Esophagus squamous epithelium (tissue), 5 donors: ENCODE data around the gene MYO18A. TPM values are rescaled to one million over a fixed set of nuclear protein-coding genes. Genes with fewer than 3 reads are reported as not detected.
"Not testable (repeated sequence)": the region's sequence is repeated elsewhere in the genome, so short reads cannot be mapped to it uniquely, and the experiment has no call there.

Experiments used
- DNase-seq: peaks from one replicate; lab custom pipeline; 2025; lab: John Stamatoyannopoulos, UW
- H3K27ac ChIP-seq, 4 donors: fragments of 200-600 bp; sonication (generic); one replicate each; pipeline ENCODE4 v1.5.1; 2016 to 2019; ENCODE audit warnings: mild to moderate bottlenecking in 1 of 4
- H3K27me3 ChIP-seq, 4 donors: fragments of 200-600 bp; sonication (generic); 1 replicate in 3 of 4; 2 replicates in 1 of 4; pipeline versions ENCODE4 v1.5.1 to v1.6.0; 2017 to 2021; ENCODE audit warnings: antibody characterized with exemption in 1 of 4
- H3K36me3 ChIP-seq, 3 donors: fragments of 200-600 bp; sonication (generic); one replicate each; pipeline ENCODE4 v1.5.1; 2016 to 2019
- H3K4me1 ChIP-seq, 3 donors: fragments of 200-600 bp; sonication (generic); one replicate each; pipeline ENCODE4 v1.5.1; 2017 to 2019
- H3K4me3 ChIP-seq, 4 donors: fragments of 200-600 bp; sonication (generic); 1 replicate in 3 of 4; 2 replicates in 1 of 4; pipeline ENCODE4 v1.5.1; 2016 to 2019; ENCODE audit warnings: mild to moderate bottlenecking in 2 of 4, moderate library complexity in 1 of 4
- H3K9me3 ChIP-seq, 3 donors: fragments of 200-600 bp; sonication (generic); one replicate each; pipeline ENCODE4 v1.5.1; 2016 to 2019
- POLR2A ChIP-seq, 4 donors: fragments of 450-650 bp; IDR thresholded peaks; one replicate each; pipeline ENCODE4 v1.6.1; 2017; ENCODE audit warnings: antibody characterized with exemption in 4 of 4, mild to moderate bottlenecking in 4 of 4, moderate library complexity in 3 of 4
- WGBS, 2 donors: methylation state at CpG; one replicate each; pipeline ENCODE4 v1.1.5; 2018; 5-methylcytosine and 5-hydroxymethylcytosine counted together
- intact Hi-C: fragments of 100-400 bp; cut with DNase I; formaldehyde crosslinking; loops from one replicate; pipeline ENCODE4 v1.15.0; 2022
- total RNA-seq, 4 donors: library from RNA; depleted of rRNA; stranded (reverse); fragments of >200 nt; gene quantifications; one replicate each; pipeline ENCODE4 v1.1.0, GENCODE V29; 2016
- TF ChIP-seq, protein P1 (sequence below), 6 experiments: fragments of 450-650 bp in 4 of 6; fragments of 200-600 bp in 2 of 6; sonication (generic) in 2 of 6; IDR thresholded peaks; one replicate each; pipeline ENCODE4 v1.5.1; 2016 to 2019; ENCODE audit warnings: antibody characterized with exemption in 6 of 6, mild to moderate bottlenecking in 4 of 6, moderate library complexity in 4 of 6
- donor health status: DM: yes; HTN: yes; CAD: no.

The MYO18A gene
- total RNA-seq, 4 donors from 2014 or later: 44.0 to 74.9 (median 68.5) TPM

DNA sequence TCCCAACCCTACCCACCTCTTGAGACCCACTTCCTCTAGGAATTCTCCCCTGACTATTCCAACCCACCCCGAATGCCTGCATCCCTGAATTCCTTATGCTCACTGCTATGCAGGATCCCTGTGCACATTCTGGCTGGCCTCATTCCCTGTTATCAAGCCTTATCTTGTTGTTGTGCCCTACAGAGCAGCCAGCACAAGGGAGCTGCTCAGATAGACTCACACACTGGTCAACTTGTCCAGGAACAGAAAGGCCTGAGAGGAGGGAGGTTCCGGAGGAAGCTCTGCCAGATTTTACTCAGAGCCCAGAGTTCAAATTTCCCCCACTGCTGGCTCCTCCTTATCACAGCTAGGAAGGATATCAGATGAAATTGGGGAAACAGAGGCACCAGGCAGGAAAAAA lies 24.8 kb upstream of the MYO18A start:
- Histone ChIP-seq H3K36me3 (no peaks in the 10 kb centered on the region), H3K4me1 (no peaks in the 10 kb centered on the region), H3K27ac (no peak overlapping the region), H3K27me3 (no peaks in the 10 kb centered on the region), H3K4me3 (no peak overlapping the region), H3K9me3 (no peaks in the 10 kb centered on the region)
- TF ChIP-seq, protein P1, sequence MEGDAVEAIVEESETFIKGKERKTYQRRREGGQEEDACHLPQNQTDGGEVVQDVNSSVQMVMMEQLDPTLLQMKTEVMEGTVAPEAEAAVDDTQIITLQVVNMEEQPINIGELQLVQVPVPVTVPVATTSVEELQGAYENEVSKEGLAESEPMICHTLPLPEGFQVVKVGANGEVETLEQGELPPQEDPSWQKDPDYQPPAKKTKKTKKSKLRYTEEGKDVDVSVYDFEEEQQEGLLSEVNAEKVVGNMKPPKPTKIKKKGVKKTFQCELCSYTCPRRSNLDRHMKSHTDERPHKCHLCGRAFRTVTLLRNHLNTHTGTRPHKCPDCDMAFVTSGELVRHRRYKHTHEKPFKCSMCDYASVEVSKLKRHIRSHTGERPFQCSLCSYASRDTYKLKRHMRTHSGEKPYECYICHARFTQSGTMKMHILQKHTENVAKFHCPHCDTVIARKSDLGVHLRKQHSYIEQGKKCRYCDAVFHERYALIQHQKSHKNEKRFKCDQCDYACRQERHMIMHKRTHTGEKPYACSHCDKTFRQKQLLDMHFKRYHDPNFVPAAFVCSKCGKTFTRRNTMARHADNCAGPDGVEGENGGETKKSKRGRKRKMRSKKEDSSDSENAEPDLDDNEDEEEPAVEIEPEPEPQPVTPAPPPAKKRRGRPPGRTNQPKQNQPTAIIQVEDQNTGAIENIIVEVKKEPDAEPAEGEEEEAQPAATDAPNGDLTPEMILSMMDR (IDR thresholded peaks at IDR 0.05): no peak
- TF ChIP-seq POLR2A (IDR thresholded peaks at IDR 0.05): no peak
- intact Hi-C loops: no loop called here
- no peak for DNase-seq
- 67 to 91% methylated on average over 1 to 2 of the region's 2 CpGs for WGBS, 2 donors

DNA sequence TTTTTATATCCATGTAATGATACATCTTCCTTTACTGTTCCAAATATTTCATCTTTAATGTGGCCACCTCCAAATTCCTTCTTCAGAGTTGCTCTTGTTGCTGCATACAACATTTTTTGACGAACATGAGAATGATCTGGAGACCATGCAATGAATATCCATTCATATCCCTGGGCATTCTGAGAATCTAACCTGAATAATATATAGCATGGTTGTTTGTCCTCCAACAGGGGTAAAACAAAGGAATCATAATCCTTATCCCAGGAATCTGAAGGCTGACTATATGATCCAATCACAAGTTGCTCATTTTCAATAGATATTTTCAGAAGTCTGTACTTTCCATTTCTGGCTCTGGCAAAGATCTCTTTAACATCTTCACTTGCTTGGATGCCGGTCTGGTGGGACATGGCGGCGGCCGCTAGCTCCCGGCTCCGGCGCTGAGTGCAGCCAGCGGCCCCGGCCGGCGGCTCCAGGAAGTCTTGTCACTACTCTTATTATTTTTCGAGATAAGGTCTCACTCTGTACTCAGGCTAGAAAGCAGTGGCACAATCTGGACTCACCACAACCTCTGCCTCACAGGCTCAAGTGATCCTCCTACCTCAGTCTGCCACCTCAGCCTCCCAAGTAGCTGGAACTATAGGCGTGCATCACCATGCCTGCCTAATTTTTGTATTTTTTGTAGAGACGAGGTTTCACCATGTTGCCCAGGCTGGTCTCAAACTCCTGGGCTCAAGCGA lies 24.0 kb upstream of the MYO18A start:
- H3K36me3 ChIP-seq, H3K9me3 ChIP-seq, H3K27ac ChIP-seq, H3K27me3 ChIP-seq, intact Hi-C loops, H3K4me1 ChIP-seq, H3K4me3 ChIP-seq, DNase-seq: not testable (repeated sequence)
- 80 to 89% methylated on average over 9 to 16 of the region's 16 CpGs for WGBS, 2 donors

DNA sequence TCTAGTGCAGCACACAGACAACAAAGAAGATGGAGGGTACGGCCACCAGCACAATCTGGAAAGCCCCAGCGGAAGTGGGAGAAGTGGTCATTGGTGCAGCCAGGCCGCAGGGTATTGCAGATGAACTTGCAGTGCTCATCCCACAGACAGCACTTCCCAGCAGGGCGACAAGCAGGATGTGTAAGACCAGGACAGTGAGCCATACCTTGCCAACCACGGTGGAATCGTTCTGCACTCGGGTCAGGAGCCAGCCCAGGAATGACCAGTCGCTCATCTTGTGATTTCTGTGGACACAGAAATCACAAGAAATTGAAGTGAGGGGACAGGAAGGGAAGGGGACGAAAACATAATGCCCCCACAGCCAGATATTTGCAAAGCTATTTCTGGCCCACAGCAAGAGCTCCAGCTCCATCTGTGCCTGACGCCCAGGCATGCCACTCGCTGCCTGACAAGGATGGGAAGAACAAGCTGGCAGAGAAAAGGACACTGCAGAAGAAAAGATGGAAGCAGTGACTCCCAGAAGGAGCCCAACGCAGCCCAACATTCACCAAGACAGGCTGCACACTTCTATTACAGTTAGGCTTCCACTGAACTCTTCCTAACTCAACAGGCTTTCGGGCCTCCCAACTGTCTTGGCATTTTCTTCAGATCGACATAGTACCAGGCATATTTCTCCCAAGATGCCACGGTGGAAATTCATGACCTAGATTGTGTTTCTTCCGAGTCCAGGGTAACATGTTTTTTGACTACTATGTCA lies 17.5 kb upstream of the MYO18A start:
- H3K36me3 ChIP-seq: no peaks in the 10 kb centered on the region
- DNase-seq: no peak
- H3K9me3 ChIP-seq: no peaks in the 10 kb centered on the region
- H3K27ac ChIP-seq: no peak overlapping the region
- no peaks in the 10 kb centered on the region for H3K4me1 ChIP-seq
- peaks cover 0 to 7% (median 0%) of the 10 kb centered on the region in 4 donors for H3K27me3 ChIP-seq
- intact Hi-C loops: no loop called here
- WGBS, 2 donors: 82 to 87% methylated on average over 14 to 15 of the region's 16 CpGs
- no peak for TF ChIP-seq POLR2A (IDR thresholded peaks at IDR 0.05)
- TF ChIP-seq, protein P1 (IDR thresholded peaks at IDR 0.05): no peak
- no peak overlapping the region for H3K4me3 ChIP-seq

DNA sequence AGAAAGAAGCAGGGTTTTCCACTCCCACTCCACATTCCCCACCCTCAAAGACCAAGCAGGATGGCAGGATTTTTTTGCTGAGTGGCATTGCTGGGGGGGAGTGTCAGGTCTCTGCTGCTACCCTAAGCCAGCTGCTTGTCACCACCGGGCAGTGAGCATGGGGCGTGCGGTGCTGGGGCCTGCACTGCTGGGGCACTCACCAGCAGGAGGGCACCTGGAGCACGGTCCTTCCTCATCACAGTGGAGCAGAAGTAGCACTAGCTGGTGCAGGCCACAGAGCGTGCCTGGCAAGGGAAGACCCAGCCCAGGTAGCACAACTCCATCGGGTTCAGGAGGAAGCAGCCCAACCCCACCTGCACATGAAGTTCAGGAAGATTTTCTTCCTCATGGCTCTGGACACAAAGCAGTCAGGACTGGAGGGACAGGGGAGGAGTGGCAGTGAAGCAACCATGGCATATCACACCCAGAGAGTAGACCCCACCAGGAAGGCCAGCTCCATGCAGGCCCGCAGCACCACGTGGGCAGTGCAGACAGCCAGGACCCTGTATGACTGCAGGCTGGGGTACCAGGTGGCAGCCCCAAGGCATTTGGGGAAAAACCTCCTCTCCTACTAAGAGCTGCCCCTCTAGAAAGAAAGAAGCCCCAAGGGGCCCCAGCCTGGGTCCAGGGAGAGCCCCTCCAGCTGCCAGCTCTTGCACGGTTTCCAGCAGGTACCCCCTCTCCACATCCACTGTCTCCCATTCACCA lies 16.7 kb upstream of the MYO18A start:
- no peak overlapping the region for H3K4me3 ChIP-seq
- no peak overlapping the region for H3K27ac ChIP-seq
- no peaks in the 10 kb centered on the region for H3K9me3 ChIP-seq
- TF ChIP-seq POLR2A (IDR thresholded peaks at IDR 0.05): no peak
- TF ChIP-seq, protein P1 (IDR thresholded peaks at IDR 0.05): no peak
- WGBS, 2 donors: 86% methylated on average over 4 of the region's 9 CpGs; no CpG with 5 or more reads in 1 of the 2 donors
- no peaks in the 10 kb centered on the region for H3K4me1 ChIP-seq
- no peak for DNase-seq
- intact Hi-C loops: no loop called here
- no peaks in the 10 kb centered on the region for H3K36me3 ChIP-seq
- H3K27me3 ChIP-seq: peaks cover 0 to 7% (median 0%) of the 10 kb centered on the region in 4 donors

DNA sequence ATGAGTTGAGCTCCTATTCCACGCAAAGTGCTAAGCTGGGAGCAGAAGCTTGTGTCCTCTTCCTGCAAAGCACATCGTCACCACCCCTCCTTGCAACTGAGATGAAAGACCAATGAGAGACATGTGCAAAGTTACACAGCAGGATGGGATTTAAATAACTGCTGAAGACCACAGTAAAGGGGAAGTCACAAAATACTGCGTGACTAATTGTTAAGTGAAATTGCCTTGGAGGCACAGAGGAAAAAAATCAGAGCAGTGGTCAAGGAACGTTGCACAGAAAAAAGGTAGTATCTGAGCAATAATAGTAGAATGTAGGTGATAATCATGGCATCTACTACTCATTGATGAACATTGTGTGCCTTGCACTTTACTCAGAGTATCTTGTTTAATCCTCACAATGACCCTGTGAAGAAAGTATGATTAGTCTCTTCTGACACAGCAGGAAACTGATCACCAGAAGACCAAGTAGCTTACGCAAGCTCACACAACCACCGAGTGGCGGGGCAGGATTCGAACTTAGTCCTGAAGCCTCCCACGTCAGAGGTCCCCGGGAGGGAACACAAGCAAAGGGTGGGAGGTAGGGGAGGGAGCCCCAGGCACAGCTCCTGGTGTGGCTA lies 15.4 kb upstream of the MYO18A start:
- intact Hi-C loops: no loop called here

More for the DNA sequence above, 15.4 kb upstream of the MYO18A start:
- 48 to 56% methylated on average over 10 of the region's 10 CpGs for WGBS, 2 donors
- peaks cover 0 to 7% (median 0%) of the 10 kb centered on the region in 4 donors for H3K27me3 ChIP-seq
- no peak for TF ChIP-seq POLR2A (IDR thresholded peaks at IDR 0.05)
- TF ChIP-seq, protein P1 (IDR thresholded peaks at IDR 0.05): no peak
- H3K9me3 ChIP-seq: no peaks in the 10 kb centered on the region
- DNase-seq: no peak
- H3K36me3 ChIP-seq: no peaks in the 10 kb centered on the region
- peak overlapping the region in 2 of 4 donors; percentile 25 to 28 for H3K27ac ChIP-seq
- H3K4me1 ChIP-seq: no peaks in the 10 kb centered on the region
- H3K4me3 ChIP-seq: no peak overlapping the region
